GM12878 (cell line): ENCODE results near the gene NT5M. TPM values are rescaled to one million over a fixed set of nuclear protein-coding genes. Genes with fewer than 3 reads are reported as not detected.

Experiments
- ATAC-seq: fragments of 200-7000 bp; cut with Tn5 transposase; 3 replicates; pipeline ENCODE4 v1.9.1; 2020; ENCODE audit warnings: mild to moderate bottlenecking, moderate library complexity
- BruUV-seq: library from RNA; stranded (reverse); fragments of 400-500 nt; replicated peaks from 2 replicates; lab custom pipeline; 2021; lab: Mats Ljungman, UMichigan
- CTCF ChIA-PET: fragments of 300-600 bp; sonication (Branson Sonifier 250); formaldehyde crosslinking; extraction: SDS; loops from one replicate; lab custom pipeline; 2021; ENCODE audit warnings: inconsistent platforms; lab: Yijun Ruan, JAX
- POLR2A ChIA-PET: fragments of 350-600 bp; formaldehyde crosslinking; extraction: SDS; loops from one replicate; lab custom pipeline; 2021; ENCODE audit warnings: inconsistent platforms; lab: Charles Lee
- RAD21 ChIA-PET: fragments of 300-600 bp; sonication (Branson Sonifier 250); formaldehyde crosslinking; loops from one replicate; lab custom pipeline; 2023; ENCODE audit warnings: antibody characterized with exemption; ENCODE audit not compliant: unreplicated experiment; lab: Charles Lee
- SMC1A ChIA-PET: fragments of 300-600 bp; sonication (Branson Sonifier 250); formaldehyde crosslinking; loops from one replicate; lab custom pipeline; 2023; ENCODE audit not compliant: unreplicated experiment, uncharacterized antibody; lab: Charles Lee
- DNase-seq: peaks from one replicate; pipeline ENCODE4 v3.0.0-alpha.2; 2011; ENCODE audit warnings: low read depth, low spot score
- FAIRE-seq: peaks from 3 replicates; lab custom pipeline; 2011; peaks lifted over from hg19 to GRCh38; lab: Jason Lieb, UNC
- H2AFZ ChIP-seq: 2 replicates; pipeline ENCODE4 v1.6.0; 2011; ENCODE audit warnings: low read depth, low read length, control low read depth; ENCODE audit not compliant: control insufficient read depth
- H3K27ac ChIP-seq: 2 replicates; pipeline ENCODE4 v1.5.1; 2011; ENCODE audit warnings: control low read depth; ENCODE audit not compliant: control insufficient read depth, insufficient read depth
- H3K27me3 ChIP-seq, 2 experiments: replicated peaks in 1 of 2; 2 replicates each; pipeline versions ENCODE4 v1.6.0 to v1.6.1; 2011; ENCODE audit warnings: low read length in 1 of 2; ENCODE audit not compliant: control insufficient read depth in 2 of 2, insufficient read depth in 2 of 2
- H3K36me3 ChIP-seq, 2 experiments: 2 replicates each; pipeline ENCODE4 v1.5.1; 2011; ENCODE audit warnings: low read length in 1 of 2; ENCODE audit not compliant: control insufficient read depth in 2 of 2, insufficient read depth in 2 of 2
- H3K4me1 ChIP-seq: 2 replicates; pipeline ENCODE4 v1.6.1; 2011; ENCODE audit warnings: mild to moderate bottlenecking, low read length, moderate library complexity, mixed read lengths; ENCODE audit not compliant: control insufficient read depth, insufficient read depth
- H3K4me2 ChIP-seq: 2 replicates; pipeline ENCODE4 v1.6.0; 2011; ENCODE audit warnings: control low read depth; ENCODE audit not compliant: control insufficient read depth, insufficient read depth
- H3K4me3 ChIP-seq: fragments of 200-600 bp; sonication (generic); 2 replicates; pipeline ENCODE4 v1.5.1; 2016
- H3K79me2 ChIP-seq: 2 replicates; pipeline ENCODE4 v1.6.0; 2011; ENCODE audit warnings: low read length; ENCODE audit not compliant: control insufficient read depth, insufficient read depth
- H3K9ac ChIP-seq: 2 replicates; pipeline ENCODE4 v1.8.0; 2011; ENCODE audit warnings: low read length, control low read depth, mixed read lengths; ENCODE audit not compliant: control insufficient read depth, insufficient read depth
- H3K9me3 ChIP-seq: replicated peaks from 3 replicates; pipeline ENCODE4 v1.5.1; 2011; ENCODE audit warnings: mild to moderate bottlenecking, low read length; ENCODE audit not compliant: control insufficient read depth, insufficient read depth
- H4K20me1 ChIP-seq: 2 replicates; pipeline ENCODE4 v1.6.0; 2011; ENCODE audit not compliant: control insufficient read depth, insufficient read depth
- BMI1 ChIP-seq: fragments of 450-650 bp; IDR thresholded peaks from 2 replicates; pipeline ENCODE4 v1.6.1; 2016; ENCODE audit warnings: mild to moderate bottlenecking, moderate library complexity, borderline replicate concordance
- EGR1 ChIP-seq, 2 experiments: IDR thresholded peaks; 1 replicate in 1 of 2; 2 replicates in 1 of 2; pipeline ENCODE4 v1.6.1; 2011 to 2012; ENCODE audit warnings: low read depth in 2 of 2, low read length in 2 of 2, borderline replicate concordance in 1 of 2, mild to moderate bottlenecking in 1 of 2, moderate library complexity in 1 of 2
- EP300 ChIP-seq, 2 experiments: fragments of 150-350 bp in 1 of 2; IDR thresholded peaks; 2 replicates each; pipeline ENCODE4 v1.6.1; 2011 to 2012; ENCODE audit warnings: low read depth in 2 of 2, low read length in 2 of 2, borderline replicate concordance in 1 of 2, improper control_type of control experiment in 1 of 2, inconsistent platforms in 1 of 2; ENCODE audit not compliant: control insufficient read depth in 1 of 2
- ETV6 ChIP-seq, 2 experiments: fragments of 450-650 bp in 1 of 2; IDR thresholded peaks in 1 of 2; conservative IDR thresholded peaks in 1 of 2; 2 replicates each; pipeline ENCODE4 v1.6.1; 2014; ENCODE audit warnings: antibody characterized with exemption in 1 of 2, borderline replicate concordance in 1 of 2, low read depth in 1 of 2, mild to moderate bottlenecking in 1 of 2, moderate library complexity in 1 of 2
- HSF1 ChIP-seq: fragments of 150-350 bp; IDR thresholded peaks from 2 replicates; pipeline ENCODE4 v1.6.1; 2014; ENCODE audit warnings: mild to moderate bottlenecking, low read depth, low read length
- MEF2B ChIP-seq: fragments of 450-650 bp; IDR thresholded peaks from 2 replicates; pipeline ENCODE4 v1.6.1; 2018; ENCODE audit warnings: mild to moderate bottlenecking, moderate library complexity; ENCODE audit not compliant: partially characterized antibody, poor library complexity, severe bottlenecking
- SUPT20H ChIP-seq: IDR thresholded peaks from 2 replicates; pipeline ENCODE4 v1.6.1; 2011; ENCODE audit warnings: low read depth, mild to moderate bottlenecking, low read length, moderate library complexity, borderline replicate concordance; ENCODE audit not compliant: control insufficient read depth
- WRNIP1 ChIP-seq: IDR thresholded peaks from 2 replicates; pipeline ENCODE4 v1.6.1; 2011; ENCODE audit warnings: low read depth, low read length, improper control_type of control experiment, borderline replicate concordance
- WGBS: methylation state at CpG from one replicate; pipeline ENCODE4 v1.1.6; 2016; ENCODE audit warnings: low lambda C conversion rate; ENCODE audit not compliant: insufficient replicate concordance, insufficient coverage; ENCODE audit errors: missing lambda C conversion rate; 5-methylcytosine and 5-hydroxymethylcytosine counted together
- in situ Hi-C: fragments of 300-500 bp; cut with MboI; formaldehyde crosslinking; loops from 9 replicates; pipeline ENCODE4 v1.14.3; 2018; ENCODE audit warnings: mixed read lengths
- intact Hi-C: fragments of 100-400 bp; cut with micrococcal nuclease; formaldehyde crosslinking; loops from one replicate; pipeline ENCODE4 v1.14.2; 2022; ENCODE audit not compliant: unreplicated experiment
- polyA plus RNA-seq, 11 experiments: library from polyadenylated mRNA; depleted of rRNA in 4 of 11; unstranded in 6 of 11; stranded (reverse) in 5 of 11; fragments of >200 nt; fragmentation: Nextera tagmentation in 4 of 11; fragmentation: Illumina TruSeq in 1 of 11; extraction: Ambion mirVana in 4 of 11; extraction: Trizol in 1 of 11; gene quantifications; 1 replicate in 1 of 11; 2 replicates in 10 of 11; pipeline versions ENCODE4 v1.2.1 to v1.2.3, GENCODE V29; 2011 to 2016; ENCODE audit warnings: inconsistent platforms in 2 of 11, missing spikeins in 2 of 11, low read depth in 1 of 11
- total RNA-seq, 4 experiments: library from RNA; depleted of rRNA in 3 of 4; stranded (reverse); fragments of >200 nt in 3 of 4; fragmentation: Illumina TruSeq in 1 of 4; extraction: Trizol in 1 of 4; gene quantifications; 2 replicates each; pipeline versions ENCODE4 v1.2.1 to v1.2.3, GENCODE V29; 2013 to 2021
- TF ChIP-seq, protein P1 (sequence below): fragments of 450-650 bp; IDR thresholded peaks from 2 replicates; pipeline ENCODE4 v1.6.1; 2017; ENCODE audit warnings: antibody characterized with exemption, mild to moderate bottlenecking, moderate library complexity
- TF ChIP-seq, protein P2 (sequence below), 3 experiments: IDR thresholded peaks in 2 of 3; conservative IDR thresholded peaks in 1 of 3; 2 replicates each; pipeline ENCODE4 v1.5.1; 2011; ENCODE audit warnings: low read depth in 3 of 3, low read length in 3 of 3, mild to moderate bottlenecking in 3 of 3, control low read depth in 2 of 3, moderate library complexity in 2 of 3, inconsistent platforms in 1 of 3, mixed read lengths in 1 of 3; ENCODE audit not compliant: control insufficient read depth in 2 of 3, insufficient read depth in 1 of 3; ENCODE audit errors: extremely low read depth in 1 of 3

Gene NT5M
- total and polyA plus RNA-seq, 10 of the 15 experiments (the other 5 are each of a cell fraction or from before 2014, with no cell fraction given): 0.18 to 14.1 (median 2.9) TPM

- POLR2A ChIA-PET: interaction anchor here (0.5 kb wide), 1 partner anchor 150 kb away, joined by 3 read pairs; no protein-coding TSS in a partner anchor
- WGBS: 61% methylated on average over 14 of the region's 14 CpGs
- Histone ChIP-seq H3K4me3 (no peak overlapping the region), H3K36me3 (no peaks in the 10 kb centered on the region), H3K4me2 (no peak overlapping the region), H2AFZ (no peak overlapping the region), H3K9me3 (no peaks in the 10 kb centered on the region), H4K20me1 (no peaks in the 10 kb centered on the region), H3K27ac (no peak overlapping the region), H3K79me2 (no peaks in the 10 kb centered on the region), H3K9ac (no peak overlapping the region), H3K27me3 (no peaks in the 10 kb centered on the region), H3K4me1 (no peaks in the 10 kb centered on the region)
- CTCF ChIA-PET: interaction anchor here (0.6 to 1.4 kb wide), 3 partner anchors 9 to 245 kb away, joined by 3 to 5 read pairs (median 3); no protein-coding TSS in a partner anchor
- intact Hi-C loops (no loop called here), in situ Hi-C loops (no loop called here)
- DNase-seq: no peak
- SMC1A ChIA-PET: no interaction called here
- TF ChIP-seq EP300 (IDR thresholded peaks at IDR 0.05; ENCODE audit: borderline replicate concordance in 1 of 2, control insufficient read depth in 1 of 2, low read depth in 2 of 2, low read length in 2 of 2) (no peak), WRNIP1 (no peak), BMI1 (no peak), MEF2B (no peak), ETV6 (conservative IDR thresholded peaks at IDR 0.05 in 1 of 2, IDR thresholded peaks at IDR 0.05 in 1 of 2; ENCODE audit: borderline replicate concordance in 1 of 2, low read depth in 1 of 2) (no peak), EGR1 (IDR thresholded peaks at IDR 0.05; ENCODE audit: borderline replicate concordance in 1 of 2, low read depth in 2 of 2, low read length in 2 of 2) (no peak), SUPT20H (no peak), HSF1 (no peak)
- TF ChIP-seq, protein P1, sequence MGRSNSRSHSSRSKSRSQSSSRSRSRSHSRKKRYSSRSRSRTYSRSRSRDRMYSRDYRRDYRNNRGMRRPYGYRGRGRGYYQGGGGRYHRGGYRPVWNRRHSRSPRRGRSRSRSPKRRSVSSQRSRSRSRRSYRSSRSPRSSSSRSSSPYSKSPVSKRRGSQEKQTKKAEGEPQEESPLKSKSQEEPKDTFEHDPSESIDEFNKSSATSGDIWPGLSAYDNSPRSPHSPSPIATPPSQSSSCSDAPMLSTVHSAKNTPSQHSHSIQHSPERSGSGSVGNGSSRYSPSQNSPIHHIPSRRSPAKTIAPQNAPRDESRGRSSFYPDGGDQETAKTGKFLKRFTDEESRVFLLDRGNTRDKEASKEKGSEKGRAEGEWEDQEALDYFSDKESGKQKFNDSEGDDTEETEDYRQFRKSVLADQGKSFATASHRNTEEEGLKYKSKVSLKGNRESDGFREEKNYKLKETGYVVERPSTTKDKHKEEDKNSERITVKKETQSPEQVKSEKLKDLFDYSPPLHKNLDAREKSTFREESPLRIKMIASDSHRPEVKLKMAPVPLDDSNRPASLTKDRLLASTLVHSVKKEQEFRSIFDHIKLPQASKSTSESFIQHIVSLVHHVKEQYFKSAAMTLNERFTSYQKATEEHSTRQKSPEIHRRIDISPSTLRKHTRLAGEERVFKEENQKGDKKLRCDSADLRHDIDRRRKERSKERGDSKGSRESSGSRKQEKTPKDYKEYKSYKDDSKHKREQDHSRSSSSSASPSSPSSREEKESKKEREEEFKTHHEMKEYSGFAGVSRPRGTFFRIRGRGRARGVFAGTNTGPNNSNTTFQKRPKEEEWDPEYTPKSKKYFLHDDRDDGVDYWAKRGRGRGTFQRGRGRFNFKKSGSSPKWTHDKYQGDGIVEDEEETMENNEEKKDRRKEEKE: no peak
- TF ChIP-seq, protein P2, sequence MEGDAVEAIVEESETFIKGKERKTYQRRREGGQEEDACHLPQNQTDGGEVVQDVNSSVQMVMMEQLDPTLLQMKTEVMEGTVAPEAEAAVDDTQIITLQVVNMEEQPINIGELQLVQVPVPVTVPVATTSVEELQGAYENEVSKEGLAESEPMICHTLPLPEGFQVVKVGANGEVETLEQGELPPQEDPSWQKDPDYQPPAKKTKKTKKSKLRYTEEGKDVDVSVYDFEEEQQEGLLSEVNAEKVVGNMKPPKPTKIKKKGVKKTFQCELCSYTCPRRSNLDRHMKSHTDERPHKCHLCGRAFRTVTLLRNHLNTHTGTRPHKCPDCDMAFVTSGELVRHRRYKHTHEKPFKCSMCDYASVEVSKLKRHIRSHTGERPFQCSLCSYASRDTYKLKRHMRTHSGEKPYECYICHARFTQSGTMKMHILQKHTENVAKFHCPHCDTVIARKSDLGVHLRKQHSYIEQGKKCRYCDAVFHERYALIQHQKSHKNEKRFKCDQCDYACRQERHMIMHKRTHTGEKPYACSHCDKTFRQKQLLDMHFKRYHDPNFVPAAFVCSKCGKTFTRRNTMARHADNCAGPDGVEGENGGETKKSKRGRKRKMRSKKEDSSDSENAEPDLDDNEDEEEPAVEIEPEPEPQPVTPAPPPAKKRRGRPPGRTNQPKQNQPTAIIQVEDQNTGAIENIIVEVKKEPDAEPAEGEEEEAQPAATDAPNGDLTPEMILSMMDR (IDR thresholded peaks at IDR 0.05 in 2 of 3, conservative IDR thresholded peaks at IDR 0.05 in 1 of 3; ENCODE audit: control insufficient read depth in 2 of 3, extremely low read depth in 1 of 3, insufficient read depth in 1 of 3, low read depth in 3 of 3, low read length in 3 of 3): no peak
- ATAC-seq: no peak
- RAD21 ChIA-PET: no interaction called here
- FAIRE-seq: no peak
- no TSS peak for BruUV-seq
Observed at GRCh38 chr17:17344507-17345293, 41.5 kb downstream of the NT5M start.
